ENCODE results near the gene BMPER. TPM values are rescaled to one million over a fixed set of nuclear protein-coding genes. Genes with fewer than 3 reads are reported as not detected.

Gene BMPER
- total RNA-seq, 2 experiments from 2014 or later = not detected

GRCh38 chr7:33968591-33968990, 63.3 kb downstream of the BMPER start:
- peaks cover 0 to 5% of the 10 kb centered on the region in 2 experiments for H3K9me3 ChIP-seq (ENCODE audit: control insufficient read depth in 1 of 2, insufficient read depth in 1 of 2, low read length in 2 of 2)
- H3K27me3 Mint-ChIP-seq = no peaks in the 10 kb centered on the region
- ChIA-PET POLR2A (no interaction called here), CTCF (no interaction called here)
- H3K4me1 Mint-ChIP-seq (ENCODE audit: low read depth) = no peaks in the 10 kb centered on the region
- H3K36me3 ChIP-seq (ENCODE audit: insufficient read depth, low read length) = no peaks in the 10 kb centered on the region
- no peaks in the 10 kb centered on the region for H3K9me3 Mint-ChIP-seq
- intact Hi-C loops (cut with DNase I, micrococcal nuclease) = no loop called here
- no peak overlapping the region for H3K27ac Mint-ChIP-seq
- H3K27ac ChIP-seq (ENCODE audit: low read depth in 1 of 2, low read length in 2 of 2) = no peak overlapping the region
- H3K27me3 ChIP-seq (ENCODE audit: control insufficient read depth in 1 of 2, insufficient read depth in 2 of 2, low read length in 2 of 2) = peaks cover 0 to 4% of the 10 kb centered on the region in 2 experiments
- no peaks in the 10 kb centered on the region for H3K36me3 Mint-ChIP-seq (ENCODE audit: low read depth)
- no peaks in the 10 kb centered on the region for H3K4me1 ChIP-seq (ENCODE audit: insufficient read depth, low read length)
- ATAC-seq (ENCODE audit: poor library complexity) = no peak
- H3K4me3 Mint-ChIP-seq = no peak overlapping the region
- TF ChIP-seq CTCF (IDR thresholded peaks at IDR 0.05) = no peak
- no peak overlapping the region for H3K4me3 ChIP-seq (ENCODE audit: low read length)
- DNase-seq = no peak

- POLR2A ChIA-PET = no interaction called here
- H3K4me3 Mint-ChIP-seq = no peak overlapping the region
Observed at GRCh38 chr7:33970536-33970935, 65.2 kb downstream of the BMPER start.

GRCh38 chr7:33971106-33971505, 65.8 kb downstream of the BMPER start:
- no peaks in the 10 kb centered on the region for H3K36me3 Mint-ChIP-seq (ENCODE audit: low read depth)
- no peak overlapping the region for H3K4me3 Mint-ChIP-seq
- intact Hi-C loops (cut with DNase I, micrococcal nuclease) = no loop called here
- DNase-seq = no peak
- Histone ChIP-seq H3K27me3 (ENCODE audit: control insufficient read depth in 1 of 2, insufficient read depth in 2 of 2, low read length in 2 of 2) (no peaks in the 10 kb centered on the region), H3K4me3 (ENCODE audit: low read length) (no peak overlapping the region), H3K4me1 (ENCODE audit: insufficient read depth, low read length) (no peaks in the 10 kb centered on the region), H3K27ac (ENCODE audit: low read depth in 1 of 2, low read length in 2 of 2) (no peak overlapping the region), H3K36me3 (ENCODE audit: insufficient read depth, low read length) (no peaks in the 10 kb centered on the region), H3K9me3 (ENCODE audit: control insufficient read depth in 1 of 2, insufficient read depth in 1 of 2, low read length in 2 of 2) (peaks cover 0 to 5% of the 10 kb centered on the region in 2 experiments)
- no peaks in the 10 kb centered on the region for H3K4me1 Mint-ChIP-seq (ENCODE audit: low read depth)
- TF ChIP-seq CTCF (IDR thresholded peaks at IDR 0.05) = no peak
- ATAC-seq (ENCODE audit: poor library complexity) = no peak
- H3K9me3 Mint-ChIP-seq = no peaks in the 10 kb centered on the region
- H3K27me3 Mint-ChIP-seq = peaks cover 4% of the 10 kb centered on the region
- ChIA-PET CTCF (no interaction called here), POLR2A (no interaction called here)
- no peak overlapping the region for H3K27ac Mint-ChIP-seq

More at GRCh38 chr7:33970536-33970935, 65.2 kb downstream of the BMPER start:
- CTCF ChIA-PET = no interaction called here
- Mint-ChIP-seq H3K4me1 (ENCODE audit: low read depth) (no peaks in the 10 kb centered on the region), H3K27ac (no peak overlapping the region), H3K9me3 (no peaks in the 10 kb centered on the region), H3K27me3 (peaks cover 4% of the 10 kb centered on the region), H3K36me3 (ENCODE audit: low read depth) (no peaks in the 10 kb centered on the region)
- no peak for TF ChIP-seq CTCF (IDR thresholded peaks at IDR 0.05)
- intact Hi-C loops (cut with DNase I, micrococcal nuclease) = no loop called here
- no peaks in the 10 kb centered on the region for H3K36me3 ChIP-seq (ENCODE audit: insufficient read depth, low read length)
- no peaks in the 10 kb centered on the region for H3K4me1 ChIP-seq (ENCODE audit: insufficient read depth, low read length)
- H3K4me3 ChIP-seq (ENCODE audit: low read length) = no peak overlapping the region
- DNase-seq = no peak
- no peak for ATAC-seq (ENCODE audit: poor library complexity)
- peaks cover 0 to 1% of the 10 kb centered on the region in 2 experiments for H3K27me3 ChIP-seq (ENCODE audit: control insufficient read depth in 1 of 2, insufficient read depth in 2 of 2, low read length in 2 of 2)
- no peak overlapping the region for H3K27ac ChIP-seq (ENCODE audit: low read depth in 1 of 2, low read length in 2 of 2)
- H3K9me3 ChIP-seq (ENCODE audit: control insufficient read depth in 1 of 2, insufficient read depth in 1 of 2, low read length in 2 of 2) = peaks cover 0 to 5% of the 10 kb centered on the region in 2 experiments
